CD14-positive monocyte (primary cell): ENCODE data around the gene RASSF4. TPM values are rescaled to one million over a fixed set of nuclear protein-coding genes. Genes with fewer than 3 reads are reported as not detected.
A peak's percentile ranks its signal among the peaks of the same experiment; 100 is the strongest.

Experiments used
- DNase-seq, 3 donors: peaks; one replicate each; pipeline ENCODE4 v3.0.0-alpha.2; 2011 to 2022
- H2AFZ ChIP-seq: 2 replicates; pipeline ENCODE4 v1.6.0; 2012; ENCODE audit warnings: mild to moderate bottlenecking, low read depth, low read length, inconsistent platforms; ENCODE audit not compliant: insufficient read depth, poor library complexity, severe bottlenecking
- H3K27ac ChIP-seq, 2 donors: 1 replicate in 1 of 2; 2 replicates in 1 of 2; pipeline ENCODE4 v1.5.1; 2012 to 2013; ENCODE audit warnings: low read length in 2 of 2, control low read depth in 1 of 2, inconsistent platforms in 1 of 2, low read depth in 1 of 2, mild to moderate bottlenecking in 1 of 2
- H3K27me3 ChIP-seq, 2 donors: one replicate each; pipeline versions ENCODE4 v1.6.0 to v1.6.1; 2011 to 2013; ENCODE audit warnings: low read length in 2 of 2; ENCODE audit not compliant: control insufficient read depth in 2 of 2, insufficient read depth in 2 of 2
- H3K36me3 ChIP-seq, 2 donors: replicated peaks in 1 of 2; 1 replicate in 1 of 2; 2 replicates in 1 of 2; pipeline versions ENCODE4 v1.5.1 to v1.6.1; 2012 to 2013; ENCODE audit warnings: low read length in 2 of 2, control low read depth in 1 of 2, inconsistent platforms in 1 of 2, mild to moderate bottlenecking in 1 of 2; ENCODE audit not compliant: insufficient read depth in 2 of 2, control insufficient read depth in 1 of 2
- H3K4me1 ChIP-seq, 2 donors: 1 replicate in 1 of 2; 2 replicates in 1 of 2; pipeline versions ENCODE4 v1.5.1 to v1.6.1; 2012 to 2013; ENCODE audit warnings: low read length in 2 of 2, control low read depth in 1 of 2, inconsistent platforms in 1 of 2, mild to moderate bottlenecking in 1 of 2, moderate library complexity in 1 of 2; ENCODE audit not compliant: insufficient read depth in 2 of 2, control insufficient read depth in 1 of 2
- H3K4me2 ChIP-seq: replicated peaks from 2 replicates; pipeline ENCODE3; 2012; ENCODE audit warnings: low read length, moderate library complexity, mild to moderate bottlenecking; ENCODE audit not compliant: poor library complexity, severe bottlenecking; ENCODE audit errors: extremely low read depth
- H3K4me3 ChIP-seq, 3 experiments: fragments of 200-600 bp in 1 of 3; sonication (generic) in 1 of 3; replicated peaks in 1 of 3; 1 replicate in 2 of 3; 2 replicates in 1 of 3; pipeline ENCODE4 v1.5.1; 2011 to 2013; ENCODE audit warnings: low read length in 3 of 3, mild to moderate bottlenecking in 3 of 3, control low read depth in 2 of 3, low read depth in 2 of 3, inconsistent platforms in 1 of 3, moderate library complexity in 1 of 3
- H3K79me2 ChIP-seq: 2 replicates; pipeline ENCODE4 v1.6.0; 2012; ENCODE audit warnings: mild to moderate bottlenecking, control low read depth, inconsistent platforms, low read length, moderate library complexity; ENCODE audit not compliant: insufficient read depth
- H3K9ac ChIP-seq: 2 replicates; pipeline ENCODE4 v1.6.0; 2017; ENCODE audit warnings: low read length, mild to moderate bottlenecking; ENCODE audit not compliant: insufficient read depth, poor library complexity, severe bottlenecking
- H3K9me3 ChIP-seq, 2 donors: replicated peaks in 1 of 2; 1 replicate in 1 of 2; 2 replicates in 1 of 2; pipeline versions ENCODE4 v1.5.1 to v1.6.1; 2012 to 2013; ENCODE audit warnings: low read length in 2 of 2, control low read depth in 1 of 2; ENCODE audit not compliant: control insufficient read depth in 1 of 2, insufficient read depth in 1 of 2
- H4K20me1 ChIP-seq: 2 replicates; pipeline ENCODE4 v1.6.0; 2012; ENCODE audit warnings: mild to moderate bottlenecking, low read length, control low read depth, moderate library complexity; ENCODE audit not compliant: insufficient read depth
- H3K27ac Mint-ChIP-seq, 7 donors: one replicate each; pipeline ENCODE4 v1.8.0; 2020; ENCODE audit warnings: mild to moderate bottlenecking in 7 of 7, mixed read lengths in 7 of 7, moderate library complexity in 6 of 7, inconsistent platforms in 2 of 7
- H3K27me3 Mint-ChIP-seq, 3 donors: one replicate each; pipeline ENCODE4 v1.8.0; 2021 to 2022; ENCODE audit warnings: low read depth in 3 of 3, mild to moderate bottlenecking in 3 of 3, mixed read lengths in 3 of 3, moderate library complexity in 3 of 3, inconsistent platforms in 1 of 3
- H3K36me3 Mint-ChIP-seq, 2 donors: one replicate each; pipeline ENCODE4 v1.8.0; 2020; ENCODE audit warnings: mixed read lengths in 2 of 2, inconsistent platforms in 1 of 2, mild to moderate bottlenecking in 1 of 2
- H3K4me1 Mint-ChIP-seq: one replicate; pipeline ENCODE4 v1.8.0; 2020; ENCODE audit warnings: mild to moderate bottlenecking, mixed read lengths
- H3K4me3 Mint-ChIP-seq, 2 donors: one replicate each; pipeline ENCODE4 v1.8.0; 2020; ENCODE audit warnings: mild to moderate bottlenecking in 2 of 2, mixed read lengths in 2 of 2, moderate library complexity in 1 of 2
- H3K9me3 Mint-ChIP-seq, 7 donors: one replicate each; pipeline ENCODE4 v1.8.0; 2020 to 2022; ENCODE audit warnings: mixed read lengths in 7 of 7, mild to moderate bottlenecking in 6 of 7, moderate library complexity in 6 of 7, inconsistent platforms in 2 of 7
- WGBS: methylation state at CpG from one replicate; pipeline ENCODE4 v1.1.5; 2013; ENCODE audit warnings: missing lambda C conversion rate; ENCODE audit not compliant: insufficient coverage; 5-methylcytosine and 5-hydroxymethylcytosine counted together
- intact Hi-C, 2 donors: fragments of 100-400 bp; cut with micrococcal nuclease; formaldehyde crosslinking; loops; one replicate each; pipeline versions ENCODE4 v1.15.0 to v1.15.1; 2023
- polyA plus RNA-seq, 3 donors: library from polyadenylated mRNA; depleted of rRNA in 1 of 3; unstranded in 2 of 3; stranded (reverse) in 1 of 3; fragments of 300-500 nt in 2 of 3; fragments of >200 nt in 1 of 3; fragmentation: Illumina TruSeq in 2 of 3; gene quantifications; 1 replicate in 2 of 3; 2 replicates in 1 of 3; pipeline ENCODE4 v1.2.3, GENCODE V29; 2012 to 2021
- TF ChIP-seq, protein P1 (sequence below): fragments of 200-600 bp; IDR thresholded peaks from one replicate; pipeline ENCODE4 v1.8.0; 2022; ENCODE audit warnings: antibody characterized with exemption, mild to moderate bottlenecking

The RASSF4 gene
- polyA plus RNA-seq, 3 donors: 117 to 290 (median 120) TPM

GRCh38 chr10:44946205-44946604, 13.4 kb upstream of the RASSF4 start:
- intact Hi-C loops: loop anchor here (1.0 to 2.0 kb wide), 2 partner anchors 9 to 17 kb away; no protein-coding TSS in a partner anchor
- Histone ChIP-seq H3K9ac (no peak overlapping the region), H3K4me3 (peak overlapping the region in 1 of 3 experiments; percentile 30), H3K4me1 (peaks cover 52 to 58% of the 10 kb centered on the region in 2 donors), H4K20me1 (peaks cover 30% of the 10 kb centered on the region), H3K79me2 (peaks cover 18% of the 10 kb centered on the region), H2AFZ (no peak overlapping the region), H3K9me3 (peaks cover 0 to 6% of the 10 kb centered on the region in 2 donors), H3K27ac (peak overlapping the region; percentile 11 to 50), H3K4me2 (peak overlapping the region; percentile 4), H3K36me3 (peaks cover 0 to 4% of the 10 kb centered on the region in 2 donors), H3K27me3 (no peaks in the 10 kb centered on the region)
- peaks cover 56% of the 10 kb centered on the region for H3K4me1 Mint-ChIP-seq
- peak overlapping the region; percentile 77 to 89 (median 86) for H3K27ac Mint-ChIP-seq
- no CpG with 5 or more reads among the region's 2 CpGs for WGBS
- H3K36me3 Mint-ChIP-seq: peaks cover 3 to 10% of the 10 kb centered on the region in 2 donors
- peaks cover 0 to 4% (median 0%) of the 10 kb centered on the region in 3 donors for H3K27me3 Mint-ChIP-seq
- DNase-seq: peak; percentile 61 to 75 (median 62)
- TF ChIP-seq, protein P1, sequence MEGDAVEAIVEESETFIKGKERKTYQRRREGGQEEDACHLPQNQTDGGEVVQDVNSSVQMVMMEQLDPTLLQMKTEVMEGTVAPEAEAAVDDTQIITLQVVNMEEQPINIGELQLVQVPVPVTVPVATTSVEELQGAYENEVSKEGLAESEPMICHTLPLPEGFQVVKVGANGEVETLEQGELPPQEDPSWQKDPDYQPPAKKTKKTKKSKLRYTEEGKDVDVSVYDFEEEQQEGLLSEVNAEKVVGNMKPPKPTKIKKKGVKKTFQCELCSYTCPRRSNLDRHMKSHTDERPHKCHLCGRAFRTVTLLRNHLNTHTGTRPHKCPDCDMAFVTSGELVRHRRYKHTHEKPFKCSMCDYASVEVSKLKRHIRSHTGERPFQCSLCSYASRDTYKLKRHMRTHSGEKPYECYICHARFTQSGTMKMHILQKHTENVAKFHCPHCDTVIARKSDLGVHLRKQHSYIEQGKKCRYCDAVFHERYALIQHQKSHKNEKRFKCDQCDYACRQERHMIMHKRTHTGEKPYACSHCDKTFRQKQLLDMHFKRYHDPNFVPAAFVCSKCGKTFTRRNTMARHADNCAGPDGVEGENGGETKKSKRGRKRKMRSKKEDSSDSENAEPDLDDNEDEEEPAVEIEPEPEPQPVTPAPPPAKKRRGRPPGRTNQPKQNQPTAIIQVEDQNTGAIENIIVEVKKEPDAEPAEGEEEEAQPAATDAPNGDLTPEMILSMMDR: no peak
- peaks cover 8 to 24% (median 12%) of the 10 kb centered on the region in 7 donors for H3K9me3 Mint-ChIP-seq
- peak overlapping the region; percentile 48 to 49 for H3K4me3 Mint-ChIP-seq

DNA sequence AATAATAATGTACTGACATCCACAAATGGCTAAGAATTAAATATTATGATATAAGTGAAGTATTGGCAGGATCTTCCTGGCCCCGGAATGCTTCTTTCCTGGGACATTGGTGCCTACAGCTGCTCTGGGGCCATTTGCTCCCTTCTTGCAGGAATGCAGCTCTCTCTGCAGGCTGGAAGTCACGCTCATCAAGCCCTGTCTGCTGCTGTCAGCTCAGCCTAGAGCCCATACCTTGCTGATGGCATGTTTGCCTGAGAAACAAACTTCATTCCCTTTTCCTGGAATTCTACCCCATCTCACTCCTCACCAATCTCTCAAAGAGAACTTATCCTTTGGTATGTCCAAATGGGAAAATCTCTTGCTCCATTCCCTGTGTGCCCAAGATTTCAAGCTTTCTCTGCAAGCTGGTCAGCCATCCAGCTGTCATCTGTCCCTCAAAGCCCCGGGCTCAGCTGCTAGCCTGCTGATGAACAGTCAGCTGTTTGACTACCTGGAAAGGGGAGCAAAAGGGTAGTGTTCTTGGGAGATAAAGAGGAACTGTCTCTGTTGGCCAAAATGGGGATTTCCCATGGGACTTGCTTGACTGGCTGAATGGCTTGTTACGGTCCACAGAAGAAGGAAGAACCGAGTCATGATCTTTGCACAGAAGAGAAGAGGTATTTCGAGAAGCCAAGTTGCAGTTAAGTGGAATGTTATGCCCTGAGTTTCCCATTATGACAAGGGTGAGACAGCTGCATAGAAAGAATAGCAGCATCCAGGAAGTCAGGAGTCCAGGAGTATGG, 12.0 kb upstream of the RASSF4 start:
- Mint-ChIP-seq H3K27me3 (peaks cover 0 to 4% (median 0%) of the 10 kb centered on the region in 3 donors), H3K36me3 (peaks cover 14 to 21% of the 10 kb centered on the region in 2 donors), H3K9me3 (peaks cover 6 to 13% (median 10%) of the 10 kb centered on the region in 7 donors), H3K4me3 (peak overlapping the region in 1 of 2 donors; percentile 69), H3K27ac (peak overlapping the region; percentile 69 to 93 (median 89)), H3K4me1 (peaks cover 60% of the 10 kb centered on the region)
- Histone ChIP-seq H3K27me3 (no peaks in the 10 kb centered on the region), H2AFZ (no peak overlapping the region), H3K4me3 (peak overlapping the region in 1 of 3 experiments; percentile 38), H3K4me2 (peak overlapping the region; percentile 57), H3K9ac (no peak overlapping the region), H4K20me1 (peaks cover 30% of the 10 kb centered on the region), H3K79me2 (peaks cover 30% of the 10 kb centered on the region), H3K4me1 (peaks cover 52 to 59% of the 10 kb centered on the region in 2 donors), H3K27ac (peak overlapping the region; percentile 66 to 76), H3K36me3 (peaks cover 0 to 16% of the 10 kb centered on the region in 2 donors), H3K9me3 (peaks cover 0 to 6% of the 10 kb centered on the region in 2 donors)
- peak; percentile 77 to 96 (median 83) for DNase-seq
- intact Hi-C loops: loop anchor here in 1 of 2 donors (2.0 kb wide), 1 partner anchor 15 kb away; no protein-coding TSS in a partner anchor
- WGBS: 35% methylated on average over 6 of the region's 6 CpGs
- TF ChIP-seq, protein P1: no peak
